Measurements from ENCODE around the gene TRHDE.

DNA sequence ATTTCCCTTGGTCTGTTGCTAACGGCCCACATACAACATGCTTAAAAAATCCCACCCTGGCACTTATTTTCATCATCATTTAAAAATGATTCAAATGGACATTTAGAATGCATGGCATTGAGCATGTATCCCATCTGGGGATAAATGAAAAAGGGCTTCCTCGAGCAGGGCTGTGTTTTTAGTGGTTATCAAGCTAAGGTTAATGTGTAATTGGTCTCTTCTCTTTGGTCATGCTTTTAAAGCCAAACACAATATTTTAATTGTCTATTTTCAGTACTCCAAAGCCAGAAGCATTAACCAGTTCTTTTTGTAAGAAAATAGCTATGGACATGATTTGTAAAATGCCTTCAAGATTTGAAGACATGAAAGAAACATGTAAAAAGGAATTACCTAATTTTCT lies 1.9 kb upstream of the TRHDE start:
- TF ChIP-seq CEBPB (tag; IDR thresholded peaks at IDR 0.05) (no peak), EP300 (IDR thresholded peaks at IDR 0.05; ENCODE audit: low read length) (no peak), ATF1 (CRISPR knock-in tag; IDR thresholded peaks at IDR 0.05) (no peak), ATF1 (tag; IDR thresholded peaks at IDR 0.05) (no peak)
- TF ChIP-seq, protein P1, sequence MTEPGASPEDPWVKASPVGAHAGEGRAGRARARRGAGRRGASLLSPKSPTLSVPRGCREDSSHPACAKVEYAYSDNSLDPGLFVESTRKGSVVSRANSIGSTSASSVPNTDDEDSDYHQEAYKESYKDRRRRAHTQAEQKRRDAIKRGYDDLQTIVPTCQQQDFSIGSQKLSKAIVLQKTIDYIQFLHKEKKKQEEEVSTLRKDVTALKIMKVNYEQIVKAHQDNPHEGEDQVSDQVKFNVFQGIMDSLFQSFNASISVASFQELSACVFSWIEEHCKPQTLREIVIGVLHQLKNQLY (CRISPR knock-in tag; conservative IDR thresholded peaks at IDR 0.05) = no peak
